AG20443 (cell line): ENCODE data around the gene DOCK7.
"Not testable (repeated sequence)": the region's sequence is repeated elsewhere in the genome, so short reads cannot be mapped to it uniquely, and the experiment has no call there.

Experiments used
- DNase-seq: peaks from one replicate; pipeline ENCODE4 v3.0.0; 2012; ENCODE audit warnings: low spot score, mixed read lengths

Gene DOCK7

GRCh38 chr1:62612770-62613169, 75.4 kb downstream of the DOCK7 start:
- no peak for DNase-seq

GRCh38 chr1:62610588-62610987, 77.6 kb downstream of the DOCK7 start:
- DNase-seq, result not testable (repeated sequence)

- no peak for DNase-seq
Measured at GRCh38 chr1:62608905-62609304, 79.3 kb downstream of the DOCK7 start.

GRCh38 chr1:62601457-62601856, 86.7 kb downstream of the DOCK7 start:
- no peak for DNase-seq

GRCh38 chr1:62599044-62599443, 89.1 kb downstream of the DOCK7 start:
- DNase-seq, result no peak

- DNase-seq, result no peak
Measured at GRCh38 chr1:62597281-62597680, 90.9 kb downstream of the DOCK7 start, which contains the start of gene ANGPTL3. Gene ANGPTL3 (plus strand): TSS chr1:62597520. CDS start chr1:62597567, 47 bp downstream.

- DNase-seq, result no peak
Measured at GRCh38 chr1:62595647-62596046, 92.5 kb downstream of the DOCK7 start.

GRCh38 chr1:62593825-62594394, 94.3 kb downstream of the DOCK7 start:
- no peak for DNase-seq

- no peak for DNase-seq
Measured at GRCh38 chr1:62590970-62591368, 97.2 kb downstream of the DOCK7 start.

GRCh38 chr1:62590255-62590969, 97.8 kb downstream of the DOCK7 start:
- DNase-seq, result no peak

GRCh38 chr1:62589321-62589720, 98.9 kb downstream of the DOCK7 start:
- no peak for DNase-seq

- DNase-seq, result no peak
Measured at GRCh38 chr1:62588000-62588399, 100.2 kb downstream of the DOCK7 start.

- no peak for DNase-seq
Measured at GRCh38 chr1:62585469-62586155, 102.6 kb downstream of the DOCK7 start.

- DNase-seq, result no peak
Measured at GRCh38 chr1:62573675-62574074, 114.5 kb downstream of the DOCK7 start.

- DNase-seq, result no peak
Measured at GRCh38 chr1:62572476-62572875, 115.7 kb downstream of the DOCK7 start.

GRCh38 chr1:62571517-62571916, 116.7 kb downstream of the DOCK7 start:
- not testable (repeated sequence) for DNase-seq

- not testable (repeated sequence) for DNase-seq
Measured at GRCh38 chr1:62567926-62568325, 120.3 kb downstream of the DOCK7 start.

- DNase-seq, result not testable (repeated sequence)
Measured at GRCh38 chr1:62567182-62567581, 121.0 kb downstream of the DOCK7 start.

GRCh38 chr1:62561306-62561705, 126.9 kb downstream of the DOCK7 start:
- DNase-seq, result no peak

- DNase-seq, result no peak
Measured at GRCh38 chr1:62544570-62544969, 143.6 kb downstream of the DOCK7 start.

GRCh38 chr1:62541048-62541447, 147.1 kb downstream of the DOCK7 start:
- no peak for DNase-seq

GRCh38 chr1:62539028-62539447, 149.1 kb downstream of the DOCK7 start:
- no peak for DNase-seq

GRCh38 chr1:62536865-62537264, 151.3 kb downstream of the DOCK7 start:
- DNase-seq, result no peak
